IMR-90 (cell line): ENCODE results near the gene ZFAND6. TPM values are rescaled to one million over a fixed set of nuclear protein-coding genes. Genes with fewer than 3 reads are reported as not detected.

Experiments
- ATAC-seq: fragments of 200-7000 bp; cut with Tn5 transposase; 2 replicates; pipeline ENCODE4 v1.9.1; 2020; ENCODE audit warnings: low read depth, mild to moderate bottlenecking, moderate library complexity
- BruUV-seq: library from RNA; stranded (reverse); fragments of 400-500 nt; replicated peaks from 2 replicates; lab custom pipeline; 2021; lab: Mats Ljungman, UMichigan
- CTCF ChIA-PET: fragments of 300-600 bp; formaldehyde crosslinking; extraction: SDS; loops from one replicate; lab custom pipeline; 2021; ENCODE audit warnings: antibody characterized with exemption; lab: Yijun Ruan, JAX
- POLR2A ChIA-PET: fragments of 300-600 bp; sonication (Branson Sonifier 250); formaldehyde crosslinking; loops from one replicate; lab custom pipeline; 2022; ENCODE audit warnings: antibody characterized with exemption; ENCODE audit not compliant: unreplicated experiment; lab: Charles Lee
- DNase-seq: peaks from one replicate; pipeline ENCODE4 v3.0.0; 2013
- H2AFZ ChIP-seq: replicated peaks from 2 replicates; pipeline ENCODE3; 2013; ENCODE audit warnings: low read length, mild to moderate bottlenecking; ENCODE audit not compliant: poor library complexity
- H2AK5ac ChIP-seq: 2 replicates; pipeline ENCODE4 v1.6.1; 2013; ENCODE audit warnings: low read depth, low read length, inconsistent platforms
- H2AK9ac ChIP-seq: replicated peaks from 2 replicates; pipeline ENCODE3; 2013; ENCODE audit warnings: mild to moderate bottlenecking, low read depth, low read length, moderate library complexity; ENCODE audit not compliant: poor library complexity
- H2BK120ac ChIP-seq: 2 replicates; pipeline ENCODE4 v1.6.1; 2013; ENCODE audit warnings: low read depth, low read length, inconsistent platforms
- H2BK15ac ChIP-seq: 3 replicates; pipeline ENCODE4 v1.6.1; 2013; ENCODE audit warnings: low read depth, low read length, inconsistent platforms
- H2BK20ac ChIP-seq: 2 replicates; pipeline ENCODE4 v1.6.1; 2013; ENCODE audit warnings: low read depth, mild to moderate bottlenecking, inconsistent platforms, low read length, moderate library complexity
- H2BK5ac ChIP-seq: 2 replicates; pipeline ENCODE4 v1.6.1; 2013; ENCODE audit warnings: mild to moderate bottlenecking, low read depth, low read length, inconsistent platforms; ENCODE audit not compliant: poor library complexity, severe bottlenecking
- H3K14ac ChIP-seq: replicated peaks from 2 replicates; pipeline ENCODE4 v1.6.1; 2013; ENCODE audit warnings: low read depth, low read length, inconsistent platforms
- H3K18ac ChIP-seq: 2 replicates; pipeline ENCODE4 v1.6.1; 2013; ENCODE audit warnings: low read depth, low read length, control low read depth
- H3K23ac ChIP-seq: 2 replicates; pipeline ENCODE4 v1.6.1; 2013; ENCODE audit warnings: low read depth, low read length, inconsistent platforms
- H3K27ac ChIP-seq: 2 replicates; pipeline ENCODE4 v1.5.1; 2013; ENCODE audit warnings: mild to moderate bottlenecking, control low read depth, low read length; ENCODE audit not compliant: insufficient read depth
- H3K27me3 ChIP-seq: 2 replicates; pipeline ENCODE4 v1.6.1; 2013; ENCODE audit warnings: low read length; ENCODE audit not compliant: control insufficient read depth, insufficient read depth
- H3K36me3 ChIP-seq: 2 replicates; pipeline ENCODE4 v1.6.1; 2013; ENCODE audit warnings: low read length, mixed read lengths; ENCODE audit not compliant: control insufficient read depth, insufficient read depth
- H3K4ac ChIP-seq: 2 replicates; pipeline ENCODE4 v1.6.1; 2013; ENCODE audit warnings: low read depth, low read length, inconsistent platforms
- H3K4me1 ChIP-seq: 2 replicates; pipeline ENCODE4 v1.6.1; 2013; ENCODE audit warnings: low read length, mixed read lengths; ENCODE audit not compliant: control insufficient read depth, insufficient read depth
- H3K4me2 ChIP-seq: 2 replicates; pipeline ENCODE4 v1.6.1; 2013; ENCODE audit warnings: low read depth, mild to moderate bottlenecking, control low read depth, low read length, moderate library complexity
- H3K4me3 ChIP-seq: 2 replicates; pipeline ENCODE4 v1.5.1; 2013; ENCODE audit warnings: low read depth, mild to moderate bottlenecking, control low read depth, low read length, moderate library complexity; ENCODE audit not compliant: insufficient read depth
- H3K56ac ChIP-seq: 2 replicates; pipeline ENCODE4 v1.6.1; 2013; ENCODE audit warnings: low read length, inconsistent platforms; ENCODE audit not compliant: insufficient read depth; ENCODE audit errors: extremely low read depth
- H3K79me1 ChIP-seq, 2 experiments: 2 replicates each; pipeline ENCODE4 v1.6.1; 2013; ENCODE audit warnings: low read length in 2 of 2, inconsistent platforms in 1 of 2, low read depth in 1 of 2
- H3K9ac ChIP-seq: 2 replicates; pipeline ENCODE4 v1.6.1; 2013; ENCODE audit warnings: low read depth, low read length, control low read depth
- H3K9me1 ChIP-seq: 2 replicates; pipeline ENCODE4 v1.6.1; 2013; ENCODE audit warnings: low read length, inconsistent platforms; ENCODE audit not compliant: insufficient read depth
- H3K9me3 ChIP-seq: 2 replicates; pipeline ENCODE4 v1.6.1; 2013; ENCODE audit warnings: low read length; ENCODE audit not compliant: control insufficient read depth, insufficient read depth
- H4K20me1 ChIP-seq: 2 replicates; pipeline ENCODE4 v1.6.1; 2013; ENCODE audit warnings: low read length, inconsistent platforms; ENCODE audit not compliant: insufficient read depth
- H4K5ac ChIP-seq: 2 replicates; pipeline ENCODE4 v1.6.1; 2013; ENCODE audit warnings: mild to moderate bottlenecking, low read depth, low read length, control low read depth
- H4K8ac ChIP-seq, 2 experiments: 2 replicates each; pipeline ENCODE4 v1.6.1; 2013; ENCODE audit warnings: low read depth in 2 of 2, low read length in 2 of 2, control low read depth in 1 of 2, inconsistent platforms in 1 of 2
- H4K91ac ChIP-seq: 2 replicates; pipeline ENCODE4 v1.6.1; 2013; ENCODE audit warnings: low read depth, low read length, inconsistent platforms; ENCODE audit not compliant: insufficient read depth
- CHD1 ChIP-seq: IDR thresholded peaks from 2 replicates; pipeline ENCODE4 v1.6.1; 2012; ENCODE audit warnings: low read depth, low read length, improper control_type of control experiment
- CTCF ChIP-seq: conservative IDR thresholded peaks from 2 replicates; pipeline ENCODE4 v1.5.1; 2012; ENCODE audit warnings: mild to moderate bottlenecking, low read depth, low read length, improper control_type of control experiment
- MAZ ChIP-seq: IDR thresholded peaks from 2 replicates; pipeline ENCODE4 v1.6.1; 2012; ENCODE audit warnings: low read depth, mild to moderate bottlenecking, low read length, improper control_type of control experiment, moderate library complexity, borderline replicate concordance
- RCOR1 ChIP-seq: IDR thresholded peaks from 2 replicates; pipeline ENCODE4 v1.6.1; 2012; ENCODE audit warnings: mild to moderate bottlenecking, low read length, improper control_type of control experiment; ENCODE audit not compliant: insufficient replicate concordance
- SMC3 ChIP-seq: fragments of 150-350 bp; IDR thresholded peaks from 2 replicates; pipeline ENCODE4 v1.6.1; 2016; ENCODE audit warnings: low read depth, mild to moderate bottlenecking, antibody characterized with exemption, low read length, moderate library complexity
- USF2 ChIP-seq: fragments of 150-350 bp; IDR thresholded peaks from 2 replicates; pipeline ENCODE4 v1.6.1; 2017; ENCODE audit warnings: mild to moderate bottlenecking, antibody characterized with exemption, low read length, low read depth
- WGBS, 2 experiments: methylation state at CpG; one replicate each; pipeline versions ENCODE4 v1.1.5 to v1.1.7; 2013; ENCODE audit warnings: missing lambda C conversion rate in 2 of 2; ENCODE audit not compliant: insufficient read length in 1 of 2; ENCODE audit errors: extremely low coverage in 2 of 2; 5-methylcytosine and 5-hydroxymethylcytosine counted together
- dilution Hi-C: fragments of 300-500 bp; cut with HindIII; formaldehyde crosslinking; loops from one replicate; pipeline ENCODE4 v1.14.3; 2018; ENCODE audit warnings: low sequenced_read_pairs; ENCODE audit not compliant: unreplicated experiment
- in situ Hi-C: fragments of 300-500 bp; cut with MboI; formaldehyde crosslinking; loops from 3 replicates; pipeline ENCODE4 v1.14.3; 2019; ENCODE audit warnings: low sequenced_read_pairs, inconsistent platforms, mixed read lengths
- intact Hi-C: fragments of 100-400 bp; cut with micrococcal nuclease; formaldehyde crosslinking; loops from 2 replicates; pipeline ENCODE4 v1.10.0; 2022
- polyA plus RNA-seq, 3 experiments: library from polyadenylated mRNA; depleted of rRNA; stranded (reverse); fragments of >200 nt; gene quantifications; 2 replicates each; pipeline ENCODE4 v1.2.3, GENCODE V29; 2012; ENCODE audit warnings: low replicate concordance in 1 of 3
- total RNA-seq: library from RNA; depleted of rRNA; stranded (reverse); fragments of >200 nt; gene quantifications from 2 replicates; pipeline ENCODE4 v1.2.3, GENCODE V29; 2012

The ZFAND6 gene
- total and polyA plus RNA-seq, 2 of the 4 experiments (the other 2 are of a cell fraction) = 77.5 to 96.4 TPM

DNA sequence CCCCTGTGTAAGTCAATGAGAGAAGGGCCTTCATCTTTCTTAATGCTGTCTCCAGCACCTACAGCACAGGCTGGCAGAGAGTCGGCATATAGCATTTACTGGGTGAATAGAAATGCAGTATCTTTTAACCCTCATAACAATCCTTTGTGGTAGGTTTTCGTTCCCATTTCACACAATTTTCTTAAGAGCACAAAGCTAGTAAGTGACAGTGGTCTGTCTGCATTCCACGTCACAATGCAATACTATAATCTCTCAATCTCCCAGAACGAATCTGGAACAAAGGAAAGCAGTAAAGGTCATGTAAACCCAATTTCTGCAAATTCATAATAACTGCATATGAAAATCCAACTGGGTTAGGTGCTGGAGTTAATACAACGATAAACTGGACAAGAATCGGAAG is 1.4 kb upstream of the ZFAND6 start:
- Histone ChIP-seq H3K9me1 (no peaks in the 10 kb centered on the region), H3K23ac (no peak overlapping the region), H4K5ac (no peak overlapping the region), H2AK5ac (no peak overlapping the region), H3K4me2 (no peak overlapping the region), H2AFZ (no peak overlapping the region), H2BK5ac (no peak overlapping the region), H4K20me1 (peaks cover 5% of the 10 kb centered on the region; the same call in 1 of the 2 replicates), H3K4me3 (no peak overlapping the region), H3K36me3 (no peaks in the 10 kb centered on the region), H3K9me3 (no peaks in the 10 kb centered on the region), H3K18ac (no peak overlapping the region), H4K8ac (no peak overlapping the region), H3K9ac (no peak overlapping the region), H2AK9ac (no peak overlapping the region), H3K4me1 (peaks cover 3% of the 10 kb centered on the region; the same call in 1 of the 2 replicates), H2BK120ac (no peak overlapping the region), H3K79me1 (peaks cover 0 to 14% of the 10 kb centered on the region in 2 experiments; a peak in 2 of 4 replicates), H3K14ac (no peak overlapping the region), H3K56ac (no peak overlapping the region), H2BK15ac (no peak overlapping the region), H3K27me3 (no peaks in the 10 kb centered on the region; the same call in 1 of the 2 replicates), H4K91ac (no peak overlapping the region), H3K27ac (no peak overlapping the region), H3K4ac (no peak overlapping the region), H2BK20ac (no peak overlapping the region)
- in situ Hi-C loops (no loop called here), intact Hi-C loops (no loop called here), dilution Hi-C loops (no loop called here)
- no peak for ATAC-seq
- no peak for TF ChIP-seq MAZ
- no peak for TF ChIP-seq CTCF
- no peak for TF ChIP-seq CHD1
- TF ChIP-seq SMC3 = no peak
- no peak for TF ChIP-seq RCOR1
- no peak for TF ChIP-seq USF2
- BruUV-seq = no TSS peak
- CTCF ChIA-PET = no interaction called here
- no peak for DNase-seq
- POLR2A ChIA-PET = no interaction called here
- WGBS, 2 experiments = no CpG with 5 or more reads among the region's 6 CpGs
